Activated CD4-positive, alpha-beta memory T cell treated with anti-CD3 and anti-CD28 coated beads for 36 hours (primary cell): ENCODE measurements around the gene SERPINA5. TPM values are rescaled to one million over a fixed set of nuclear protein-coding genes. Genes with fewer than 3 reads are reported as not detected.
"Not testable (repeated sequence)": the region's sequence is repeated elsewhere in the genome, so short reads cannot be mapped to it uniquely, and the experiment has no call there.

Source experiments
- CTCF ChIA-PET: fragments of 350-600 bp; sonication (Branson Sonifier 250); formaldehyde crosslinking; loops from one replicate; lab custom pipeline; 2021; ENCODE audit warnings: antibody characterized with exemption, inconsistent platforms; lab: Charles Lee
- POLR2A ChIA-PET: fragments of 350-600 bp; sonication (Branson Sonifier 250); formaldehyde crosslinking; loops from one replicate; lab custom pipeline; 2021; ENCODE audit warnings: antibody characterized with exemption; lab: Charles Lee
- DNase-seq: peaks from one replicate; pipeline ENCODE4 v3.0.0-alpha.2; 2020
- H3K27ac Mint-ChIP-seq: one replicate; pipeline ENCODE4 v1.8.0; 2021; ENCODE audit warnings: mixed read lengths
- H3K27me3 Mint-ChIP-seq: one replicate; pipeline ENCODE4 v1.8.0; 2021; ENCODE audit warnings: mixed read lengths
- H3K36me3 Mint-ChIP-seq: one replicate; pipeline ENCODE4 v1.8.0; 2021; ENCODE audit warnings: mixed read lengths
- H3K4me1 Mint-ChIP-seq: one replicate; pipeline ENCODE4 v1.8.0; 2021; ENCODE audit warnings: low read depth, mixed read lengths
- H3K4me3 Mint-ChIP-seq: one replicate; pipeline ENCODE4 v1.8.0; 2021; ENCODE audit warnings: mild to moderate bottlenecking, mixed read lengths
- H3K9me3 Mint-ChIP-seq: one replicate; pipeline ENCODE4 v1.8.0; 2021; ENCODE audit warnings: mixed read lengths
- intact Hi-C: fragments of 100-400 bp; cut with micrococcal nuclease; formaldehyde crosslinking; loops from one replicate; pipeline ENCODE4 v1.15.1; 2023
- total RNA-seq, 2 experiments: library from RNA; stranded (reverse); gene quantifications; one replicate each; pipeline ENCODE4 v1.2.3, GENCODE V29; 2021

The SERPINA5 gene
- total RNA-seq, 2 experiments from 2014 or later: not detected

- Mint-ChIP-seq H3K4me3 (no peak overlapping the region), H3K27ac (no peak overlapping the region), H3K27me3 (peaks cover 2% of the 10 kb centered on the region), H3K36me3 (no peaks in the 10 kb centered on the region), H3K9me3 (no peaks in the 10 kb centered on the region), H3K4me1 (no peaks in the 10 kb centered on the region)
- DNase-seq: no peak
- intact Hi-C loops: no loop called here
- CTCF ChIA-PET: interaction anchor here (1.8 kb wide), 1 partner anchor 21 kb away, joined by 4 read pairs; no protein-coding TSS in a partner anchor
- POLR2A ChIA-PET: no interaction called here
Measured at GRCh38 chr14:94570440-94570839, 10.8 kb upstream of the SERPINA5 start.

- POLR2A ChIA-PET: no interaction called here
- H3K9me3 Mint-ChIP-seq: no peaks in the 10 kb centered on the region
Measured at GRCh38 chr14:94571395-94571794, 9.8 kb upstream of the SERPINA5 start.

GRCh38 chr14:94571950-94572349, 9.3 kb upstream of the SERPINA5 start:
- H3K4me3 Mint-ChIP-seq: no peak overlapping the region
- CTCF ChIA-PET: interaction anchor here (1.8 kb wide), 1 partner anchor 23 kb away, joined by 4 read pairs; no protein-coding TSS in a partner anchor
- intact Hi-C loops: no loop called here
- H3K9me3 Mint-ChIP-seq: no peaks in the 10 kb centered on the region
- H3K27ac Mint-ChIP-seq: no peak overlapping the region
- DNase-seq: no peak
- no peaks in the 10 kb centered on the region for H3K36me3 Mint-ChIP-seq
- no peaks in the 10 kb centered on the region for H3K4me1 Mint-ChIP-seq
- peaks cover 2% of the 10 kb centered on the region for H3K27me3 Mint-ChIP-seq
- POLR2A ChIA-PET: no interaction called here

More at GRCh38 chr14:94571395-94571794, 9.8 kb upstream of the SERPINA5 start:
- CTCF ChIA-PET: interaction anchor here (1.8 kb wide), 1 partner anchor 22 kb away, joined by 4 read pairs; no protein-coding TSS in a partner anchor
- intact Hi-C loops: no loop called here
- H3K36me3 Mint-ChIP-seq: no peaks in the 10 kb centered on the region
- DNase-seq: no peak
- H3K4me3 Mint-ChIP-seq: no peak overlapping the region
- no peak overlapping the region for H3K27ac Mint-ChIP-seq
- H3K4me1 Mint-ChIP-seq: no peaks in the 10 kb centered on the region
- H3K27me3 Mint-ChIP-seq: peaks cover 2% of the 10 kb centered on the region

- H3K9me3 Mint-ChIP-seq: no peaks in the 10 kb centered on the region
- no peak for DNase-seq
- H3K27ac Mint-ChIP-seq: no peak overlapping the region
- intact Hi-C loops: no loop called here
- H3K4me3 Mint-ChIP-seq: no peak overlapping the region
- H3K36me3 Mint-ChIP-seq: no peaks in the 10 kb centered on the region
- H3K27me3 Mint-ChIP-seq: peaks cover 2% of the 10 kb centered on the region
- CTCF ChIA-PET: interaction anchor here (2.0 kb wide), 1 partner anchor 24 kb away, joined by 6 read pairs; no protein-coding TSS in a partner anchor
- H3K4me1 Mint-ChIP-seq: no peaks in the 10 kb centered on the region
- POLR2A ChIA-PET: no interaction called here
Measured at GRCh38 chr14:94572637-94573303, 8.5 kb upstream of the SERPINA5 start.

- CTCF ChIA-PET: interaction anchor here (1.0 to 2.0 kb wide), 2 partner anchors 13 to 25 kb away, joined by 3 to 6 read pairs; no protein-coding TSS in a partner anchor
- Mint-ChIP-seq H3K36me3 (no peaks in the 10 kb centered on the region), H3K4me1 (no peaks in the 10 kb centered on the region), H3K27me3 (peaks cover 2% of the 10 kb centered on the region), H3K4me3 (no peak overlapping the region), H3K27ac (no peak overlapping the region), H3K9me3 (no peaks in the 10 kb centered on the region)
- POLR2A ChIA-PET: no interaction called here
- no peak for DNase-seq
- intact Hi-C loops: no loop called here
Measured at GRCh38 chr14:94573475-94574277, 7.5 kb upstream of the SERPINA5 start.

- Mint-ChIP-seq H3K4me3 (no peak overlapping the region), H3K9me3 (no peaks in the 10 kb centered on the region), H3K36me3 (no peaks in the 10 kb centered on the region), H3K4me1 (no peaks in the 10 kb centered on the region), H3K27me3 (peaks cover 2% of the 10 kb centered on the region), H3K27ac (no peak overlapping the region)
- ChIA-PET POLR2A (no interaction called here), CTCF (interaction anchor here (1.0 to 2.0 kb wide), 2 partner anchors 14 to 25 kb away, joined by 3 to 6 read pairs; no protein-coding TSS in a partner anchor)
- intact Hi-C loops: no loop called here
- no peak for DNase-seq
Measured at GRCh38 chr14:94574336-94574735, 6.9 kb upstream of the SERPINA5 start.

- no peaks in the 10 kb centered on the region for H3K36me3 Mint-ChIP-seq
- no peak overlapping the region for H3K27ac Mint-ChIP-seq
- no peak overlapping the region for H3K4me3 Mint-ChIP-seq
- H3K9me3 Mint-ChIP-seq: no peaks in the 10 kb centered on the region
- intact Hi-C loops: no loop called here
- POLR2A ChIA-PET: no interaction called here
- CTCF ChIA-PET: no interaction called here
- no peak for DNase-seq
- H3K27me3 Mint-ChIP-seq: peaks cover 2% of the 10 kb centered on the region
- no peaks in the 10 kb centered on the region for H3K4me1 Mint-ChIP-seq
Measured at GRCh38 chr14:94575730-94576585, 5.3 kb upstream of the SERPINA5 start.

- H3K36me3 Mint-ChIP-seq, CTCF ChIA-PET, intact Hi-C loops, H3K27ac Mint-ChIP-seq, H3K9me3 Mint-ChIP-seq, H3K27me3 Mint-ChIP-seq, DNase-seq, H3K4me1 Mint-ChIP-seq, H3K4me3 Mint-ChIP-seq: not testable (repeated sequence)
- POLR2A ChIA-PET: interaction anchor here (0.6 kb wide), 1 partner anchor 201 kb away, joined by 3 read pairs; no protein-coding TSS in a partner anchor
Measured at GRCh38 chr14:94577472-94577871, 3.8 kb upstream of the SERPINA5 start.

- H3K4me3 Mint-ChIP-seq: no peak overlapping the region
- H3K4me1 Mint-ChIP-seq: no peaks in the 10 kb centered on the region
- DNase-seq: no peak
- ChIA-PET POLR2A (no interaction called here), CTCF (no interaction called here)
- H3K27ac Mint-ChIP-seq: no peak overlapping the region
- H3K9me3 Mint-ChIP-seq: no peaks in the 10 kb centered on the region
- no peaks in the 10 kb centered on the region for H3K36me3 Mint-ChIP-seq
- intact Hi-C loops: no loop called here
- H3K27me3 Mint-ChIP-seq: no peaks in the 10 kb centered on the region
Measured at GRCh38 chr14:94578712-94579111, 2.5 kb upstream of the SERPINA5 start.

- Mint-ChIP-seq H3K4me1 (no peaks in the 10 kb centered on the region), H3K27me3 (no peaks in the 10 kb centered on the region), H3K4me3 (no peak overlapping the region), H3K36me3 (no peaks in the 10 kb centered on the region), H3K27ac (no peak overlapping the region), H3K9me3 (no peaks in the 10 kb centered on the region)
- CTCF ChIA-PET: interaction anchor here (1.3 kb wide), 1 partner anchor 33 kb away, joined by 3 read pairs; no protein-coding TSS in a partner anchor
- no peak for DNase-seq
- intact Hi-C loops: no loop called here
- POLR2A ChIA-PET: no interaction called here
Measured at GRCh38 chr14:94582199-94582750, 1.0 kb downstream of the SERPINA5 start.

- no peaks in the 10 kb centered on the region for H3K9me3 Mint-ChIP-seq
- no peak overlapping the region for H3K27ac Mint-ChIP-seq
- ChIA-PET CTCF (interaction anchor here (1.3 kb wide), 1 partner anchor 34 kb away, joined by 3 read pairs; no protein-coding TSS in a partner anchor), POLR2A (no interaction called here)
- no peaks in the 10 kb centered on the region for H3K4me1 Mint-ChIP-seq
- no peak overlapping the region for H3K4me3 Mint-ChIP-seq
- no peak for DNase-seq
- H3K36me3 Mint-ChIP-seq: no peaks in the 10 kb centered on the region
- intact Hi-C loops: no loop called here
- H3K27me3 Mint-ChIP-seq: no peaks in the 10 kb centered on the region
Measured at GRCh38 chr14:94582851-94583250, 1.6 kb downstream of the SERPINA5 start.
